ENCODE results near the gene BBX.

Gene BBX

GRCh38 chr3:107761391-107761790 is 238.6 kb downstream of the BBX start:
- no peak overlapping the region for H3K4me3 ChIP-seq (ENCODE audit: low read depth, low read length)
- no peak overlapping the region for H3K27ac ChIP-seq
- H3K4me1 ChIP-seq, result no peaks in the 10 kb centered on the region
- no peaks in the 10 kb centered on the region for H3K9me3 ChIP-seq (ENCODE audit: control insufficient read depth, low read length)
- H3K27me3 ChIP-seq (ENCODE audit: control insufficient read depth, insufficient read depth, low read length), result no peaks in the 10 kb centered on the region
- no peak overlapping the region for H3K4me2 ChIP-seq (ENCODE audit: low read length)
- no peak for TF ChIP-seq CTCF (IDR thresholded peaks at IDR 0.05)
- H3K79me2 ChIP-seq, result no peaks in the 10 kb centered on the region
- H3K9ac ChIP-seq, result no peak overlapping the region
- no peak overlapping the region for H2AFZ ChIP-seq
- H3K36me3 ChIP-seq (ENCODE audit: control insufficient read depth, insufficient read depth, low read length), result no peaks in the 10 kb centered on the region

GRCh38 chr3:107765524-107765923 is 242.8 kb downstream of the BBX start:
- no peaks in the 10 kb centered on the region for H3K4me1 ChIP-seq
- no peaks in the 10 kb centered on the region for H3K79me2 ChIP-seq
- no peak overlapping the region for H3K4me2 ChIP-seq (ENCODE audit: low read length)
- no peak overlapping the region for H3K9ac ChIP-seq
- no peaks in the 10 kb centered on the region for H3K27me3 ChIP-seq (ENCODE audit: control insufficient read depth, insufficient read depth, low read length)
- no peak overlapping the region for H3K27ac ChIP-seq
- H2AFZ ChIP-seq, result no peak overlapping the region
- no peaks in the 10 kb centered on the region for H3K36me3 ChIP-seq (ENCODE audit: control insufficient read depth, insufficient read depth, low read length)
- TF ChIP-seq CTCF (IDR thresholded peaks at IDR 0.05), result no peak
- no peak overlapping the region for H3K4me3 ChIP-seq (ENCODE audit: low read depth, low read length)
- H3K9me3 ChIP-seq (ENCODE audit: control insufficient read depth, low read length), result no peaks in the 10 kb centered on the region

DNA sequence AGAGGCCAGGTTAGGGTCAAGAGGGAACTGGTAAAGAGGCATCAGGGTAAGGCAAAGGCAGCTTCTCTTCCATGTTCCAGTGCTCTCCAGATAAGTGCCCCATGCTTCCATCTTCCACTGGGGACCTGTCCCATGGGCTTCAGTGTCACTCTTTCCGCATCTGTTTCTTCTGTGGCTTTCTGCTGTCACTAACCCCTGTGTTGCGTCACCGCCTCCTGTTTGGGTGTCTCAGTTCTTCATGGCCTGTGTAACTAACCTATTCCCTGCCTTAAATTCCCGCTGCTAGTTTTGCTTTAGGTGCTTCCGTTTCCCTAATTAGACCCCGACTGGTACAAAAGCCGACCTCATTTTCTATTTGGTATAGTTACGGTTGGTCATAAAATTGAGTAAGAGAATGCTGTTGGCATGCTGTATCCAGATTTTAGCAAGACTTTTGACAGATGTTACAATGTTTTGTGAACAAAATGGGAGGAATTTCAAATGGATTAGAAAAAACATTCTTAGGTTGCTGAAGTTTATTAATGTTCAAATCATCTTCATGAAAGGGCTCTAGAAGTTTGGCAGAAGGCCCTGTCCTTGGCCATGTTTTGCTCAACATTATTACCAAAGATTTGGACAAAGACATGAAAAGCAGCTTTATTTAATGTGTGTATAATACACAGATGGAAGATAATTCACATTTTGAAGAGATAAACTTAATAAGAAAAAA is 245.3 kb downstream of the BBX start:
- Histone ChIP-seq H3K79me2 (no peaks in the 10 kb centered on the region), H3K4me3 (ENCODE audit: low read depth, low read length) (no peak overlapping the region), H3K4me2 (ENCODE audit: low read length) (no peak overlapping the region), H3K9ac (no peak overlapping the region), H3K27me3 (ENCODE audit: control insufficient read depth, insufficient read depth, low read length) (no peaks in the 10 kb centered on the region), H3K4me1 (no peaks in the 10 kb centered on the region), H3K9me3 (ENCODE audit: control insufficient read depth, low read length) (no peaks in the 10 kb centered on the region), H3K36me3 (ENCODE audit: control insufficient read depth, insufficient read depth, low read length) (no peaks in the 10 kb centered on the region), H3K27ac (no peak overlapping the region), H2AFZ (no peak overlapping the region)
- no peak for TF ChIP-seq CTCF (IDR thresholded peaks at IDR 0.05)

- Histone ChIP-seq H3K27me3 (ENCODE audit: control insufficient read depth, insufficient read depth, low read length) (no peaks in the 10 kb centered on the region), H3K9me3 (ENCODE audit: control insufficient read depth, low read length) (no peaks in the 10 kb centered on the region), H2AFZ (no peak overlapping the region), H3K79me2 (no peaks in the 10 kb centered on the region), H3K4me2 (ENCODE audit: low read length) (no peak overlapping the region), H3K4me1 (no peaks in the 10 kb centered on the region), H3K36me3 (ENCODE audit: control insufficient read depth, insufficient read depth, low read length) (no peaks in the 10 kb centered on the region), H3K4me3 (ENCODE audit: low read depth, low read length) (no peak overlapping the region), H3K27ac (no peak overlapping the region), H3K9ac (no peak overlapping the region)
- TF ChIP-seq CTCF (IDR thresholded peaks at IDR 0.05), result no peak
Measured at GRCh38 chr3:107769882-107770281, 247.1 kb downstream of the BBX start.

- no peak overlapping the region for H3K4me3 ChIP-seq (ENCODE audit: low read depth, low read length)
- H3K4me1 ChIP-seq, result no peaks in the 10 kb centered on the region
- no peak overlapping the region for H3K4me2 ChIP-seq (ENCODE audit: low read length)
- no peaks in the 10 kb centered on the region for H3K9me3 ChIP-seq (ENCODE audit: control insufficient read depth, low read length)
- no peak overlapping the region for H3K9ac ChIP-seq
- H3K27ac ChIP-seq, result no peak overlapping the region
- H3K27me3 ChIP-seq (ENCODE audit: control insufficient read depth, insufficient read depth, low read length), result no peaks in the 10 kb centered on the region
- no peaks in the 10 kb centered on the region for H3K79me2 ChIP-seq
- H3K36me3 ChIP-seq (ENCODE audit: control insufficient read depth, insufficient read depth, low read length), result no peaks in the 10 kb centered on the region
- no peak for TF ChIP-seq CTCF (IDR thresholded peaks at IDR 0.05)
- no peak overlapping the region for H2AFZ ChIP-seq
Measured at GRCh38 chr3:107772016-107772415, 249.3 kb downstream of the BBX start.
